Osteoblast (primary cell): ENCODE results near the gene UBE2L3. TPM values are rescaled to one million over a fixed set of nuclear protein-coding genes. Genes with fewer than 3 reads are reported as not detected.

Source experiments
- DNase-seq: peaks from one replicate; pipeline ENCODE4 v3.0.0; 2011; ENCODE audit warnings: low spot score, mixed read lengths; ENCODE audit not compliant: insufficient read length; ENCODE audit errors: missing footprints
- H2AFZ ChIP-seq: 2 replicates; pipeline ENCODE4 v1.6.0; 2011; ENCODE audit warnings: mild to moderate bottlenecking, low read length
- H3K27ac ChIP-seq: 2 replicates; pipeline ENCODE4 v1.5.1; 2011; ENCODE audit warnings: mild to moderate bottlenecking, low read depth, low read length, moderate library complexity
- H3K27me3 ChIP-seq: 2 replicates; pipeline ENCODE4 v1.6.0; 2012; ENCODE audit warnings: mild to moderate bottlenecking, control low read depth, inconsistent platforms, low read length, moderate library complexity; ENCODE audit not compliant: insufficient read depth
- H3K36me3 ChIP-seq: 2 replicates; pipeline ENCODE4 v1.5.1; 2011; ENCODE audit warnings: mild to moderate bottlenecking, low read length, control low read depth, moderate library complexity; ENCODE audit not compliant: insufficient read depth
- H3K4me1 ChIP-seq: 2 replicates; pipeline ENCODE4 v1.5.1; 2011; ENCODE audit warnings: mild to moderate bottlenecking, low read length, control low read depth, moderate library complexity; ENCODE audit not compliant: insufficient read depth
- H3K4me2 ChIP-seq: 2 replicates; pipeline ENCODE4 v1.6.0; 2011; ENCODE audit warnings: mild to moderate bottlenecking, low read length; ENCODE audit not compliant: insufficient read depth
- H3K4me3 ChIP-seq: fragments of 200-600 bp; sonication (generic); 3 replicates; pipeline ENCODE4 v1.5.1; 2012; ENCODE audit warnings: mild to moderate bottlenecking, low read length, inconsistent platforms; ENCODE audit not compliant: insufficient read depth
- H3K79me2 ChIP-seq: 2 replicates; pipeline ENCODE4 v1.6.0; 2012; ENCODE audit warnings: mild to moderate bottlenecking, low read length, control low read depth, inconsistent platforms; ENCODE audit not compliant: insufficient read depth
- H3K9me3 ChIP-seq: 2 replicates; pipeline ENCODE4 v1.5.1; 2011; ENCODE audit warnings: low read depth, low read length, control low read depth
- H4K20me1 ChIP-seq: 2 replicates; pipeline ENCODE4 v1.6.0; 2012; ENCODE audit warnings: mild to moderate bottlenecking, low read length, control low read depth; ENCODE audit not compliant: insufficient read depth
- CTCF ChIP-seq: IDR thresholded peaks from 2 replicates; pipeline ENCODE4 v1.5.1; 2011; ENCODE audit warnings: mild to moderate bottlenecking, low read depth, low read length, moderate library complexity; ENCODE audit errors: extremely low read depth
- total RNA-seq: library from RNA; depleted of rRNA; stranded (reverse); fragments of >200 nt; gene quantifications from 2 replicates; pipeline ENCODE4 v1.2.3, GENCODE V29; 2012

The UBE2L3 gene
- total RNA-seq, 1 donor = 40.2 TPM

- no peak overlapping the region for H3K4me2 ChIP-seq
- peaks cover 24% of the 10 kb centered on the region for H3K36me3 ChIP-seq
- peaks cover 49% of the 10 kb centered on the region for H4K20me1 ChIP-seq
- H3K9me3 ChIP-seq = no peaks in the 10 kb centered on the region
- no peaks in the 10 kb centered on the region for H3K27me3 ChIP-seq
- peaks cover 9% of the 10 kb centered on the region for H3K4me1 ChIP-seq
- TF ChIP-seq CTCF = no peak
- H3K4me3 ChIP-seq = no peak overlapping the region
- H2AFZ ChIP-seq = no peak overlapping the region
- no peak overlapping the region for H3K27ac ChIP-seq
- no peak for DNase-seq
- H3K79me2 ChIP-seq = peaks cover 62% of the 10 kb centered on the region
These were observed 59.4 kb downstream of the UBE2L3 start for GRCh38 chr22:21626735-21627469.

GRCh38 chr22:21628386-21629254, 61.1 kb downstream of the UBE2L3 start:
- Histone ChIP-seq H3K36me3 (peaks cover 7% of the 10 kb centered on the region), H3K27me3 (no peaks in the 10 kb centered on the region), H4K20me1 (peaks cover 35% of the 10 kb centered on the region), H3K4me3 (peak overlapping the region; percentile 96), H3K9me3 (no peaks in the 10 kb centered on the region), H3K27ac (peak overlapping the region; percentile 77), H3K4me2 (peak overlapping the region; percentile 94), H3K79me2 (peaks cover 45% of the 10 kb centered on the region), H2AFZ (no peak overlapping the region), H3K4me1 (peaks cover 9% of the 10 kb centered on the region)
- no peak for DNase-seq
- no peak for TF ChIP-seq CTCF

GRCh38 chr22:21629255-21630149, 62.0 kb downstream of the UBE2L3 start, which contains the start of gene YDJC:
TSS of gene YDJC (minus strand) at chr22:21630022. CDS start at chr22:21630014, 8 bp downstream.
- peak within 1 kb of the TSS; percentile 77 for H3K27ac ChIP-seq
- H4K20me1 ChIP-seq = peaks cover 28% of the 10 kb centered on the region
- peak within 1 kb of the TSS; percentile 94 for H3K4me2 ChIP-seq
- DNase-seq = peak; percentile 99
- H3K36me3 ChIP-seq = peaks cover 3% of the 10 kb centered on the region
- no peaks in the 10 kb centered on the region for H3K27me3 ChIP-seq
- no peaks in the 10 kb centered on the region for H3K9me3 ChIP-seq
- H3K4me3 ChIP-seq = peak within 1 kb of the TSS; percentile 96
- peaks cover 36% of the 10 kb centered on the region for H3K79me2 ChIP-seq
- peaks cover 4% of the 10 kb centered on the region for H3K4me1 ChIP-seq
- peak; percentile 45 for TF ChIP-seq CTCF
- peak within 1 kb of the TSS; percentile 85 for H2AFZ ChIP-seq
